Activated T-cell treated with anti-CD3 and anti-CD28 coated beads, Interleukin-2, amount 50 U/mL, for 1 hour (primary cell): ENCODE measurements around the gene GEMIN7.

Source experiments
- DNase-seq: peaks from one replicate; pipeline ENCODE4 v3.0.0-alpha.2; 2020

Gene GEMIN7

GRCh38 chr19:45079063-45079910, at the start of gene GEMIN7:
Gene GEMIN7, plus strand, starts transcription at chr19:45079260. Its CDS starts 10,855 bp downstream, at chr19:45090115.
- peak; percentile 86 for DNase-seq

GRCh38 chr19:45030825-45031224, 48.2 kb upstream of the GEMIN7 start:
- no peak for DNase-seq

- DNase-seq = no peak
These were observed 46.6 kb upstream of the GEMIN7 start for GRCh38 chr19:45032421-45032820.

- DNase-seq = no peak
These were observed 43.3 kb upstream of the GEMIN7 start for GRCh38 chr19:45035755-45036154.

GRCh38 chr19:45037393-45038169, 41.5 kb upstream of the GEMIN7 start:
- no peak for DNase-seq

GRCh38 chr19:45038931-45039893, 39.8 kb upstream of the GEMIN7 start, which contains the start of gene CLASRP:
Gene CLASRP, plus strand, starts transcription at chr19:45039045. Its CDS starts 1,168 bp downstream, at chr19:45040213.
- DNase-seq = peak; percentile 89

- no peak for DNase-seq
These were observed 38.8 kb upstream of the GEMIN7 start for GRCh38 chr19:45040059-45040771.

GRCh38 chr19:45041125-45041524, 37.9 kb upstream of the GEMIN7 start:
- DNase-seq = no peak

GRCh38 chr19:45045671-45046353, 33.2 kb upstream of the GEMIN7 start:
- DNase-seq = no peak

- no peak for DNase-seq
These were observed 32.7 kb upstream of the GEMIN7 start for GRCh38 chr19:45046355-45046754.

- DNase-seq = no peak
These were observed 31.8 kb upstream of the GEMIN7 start for GRCh38 chr19:45047188-45047797.

GRCh38 chr19:45049073-45049736, 29.9 kb upstream of the GEMIN7 start:
- no peak for DNase-seq

- no peak for DNase-seq
These were observed 29.0 kb upstream of the GEMIN7 start for GRCh38 chr19:45050036-45050435.

- DNase-seq = no peak
These were observed 27.0 kb upstream of the GEMIN7 start for GRCh38 chr19:45051929-45052579.

GRCh38 chr19:45056831-45057230, 22.2 kb upstream of the GEMIN7 start:
- no peak for DNase-seq

- no peak for DNase-seq
These were observed 21.6 kb upstream of the GEMIN7 start for GRCh38 chr19:45057444-45057843.

- no peak for DNase-seq
These were observed 20.4 kb upstream of the GEMIN7 start for GRCh38 chr19:45058622-45059159.

GRCh38 chr19:45059258-45059965, 19.6 kb upstream of the GEMIN7 start:
- peak; percentile 85 for DNase-seq

GRCh38 chr19:45061965-45062364, 17.1 kb upstream of the GEMIN7 start:
- DNase-seq = no peak
